HG03025 (cell line): ENCODE data around the gene ACTR1A.
"Not testable (repeated sequence)": the region's sequence is repeated elsewhere in the genome, so short reads cannot be mapped to it uniquely, and the experiment has no call there.

Source experiments
- ATAC-seq: cut with Tn5 transposase; IDR thresholded peaks from one replicate; pipeline ENCODE4 v1.9.1; 2021; ENCODE audit warnings: mild to moderate bottlenecking, moderate library complexity; ENCODE audit not compliant: unreplicated experiment, low FRiP score

Gene ACTR1A

DNA sequence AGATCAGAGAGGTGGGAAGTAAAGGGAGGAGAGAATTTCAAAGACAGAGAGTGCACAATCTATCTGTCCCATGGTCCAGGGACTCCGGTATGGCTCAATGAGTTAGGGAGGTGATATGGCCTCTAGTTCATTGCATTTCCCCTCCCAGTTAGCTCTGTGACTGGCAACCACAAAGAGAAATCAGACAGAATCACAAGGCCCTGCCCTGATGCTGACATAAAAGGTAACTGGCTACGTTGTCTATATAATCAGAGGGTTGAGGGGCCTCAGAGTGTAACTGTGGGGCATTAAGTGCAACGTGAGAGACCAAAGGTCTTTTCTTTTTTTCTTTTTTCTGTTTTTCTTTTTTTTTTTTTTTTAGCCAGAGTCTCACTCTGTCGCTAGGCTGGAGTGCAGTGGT is 43.9 kb downstream of the ACTR1A start:
- ATAC-seq, result no peak

GRCh38 chr10:102457591-102458150 is 44.8 kb downstream of the ACTR1A start:
- no peak for ATAC-seq

DNA sequence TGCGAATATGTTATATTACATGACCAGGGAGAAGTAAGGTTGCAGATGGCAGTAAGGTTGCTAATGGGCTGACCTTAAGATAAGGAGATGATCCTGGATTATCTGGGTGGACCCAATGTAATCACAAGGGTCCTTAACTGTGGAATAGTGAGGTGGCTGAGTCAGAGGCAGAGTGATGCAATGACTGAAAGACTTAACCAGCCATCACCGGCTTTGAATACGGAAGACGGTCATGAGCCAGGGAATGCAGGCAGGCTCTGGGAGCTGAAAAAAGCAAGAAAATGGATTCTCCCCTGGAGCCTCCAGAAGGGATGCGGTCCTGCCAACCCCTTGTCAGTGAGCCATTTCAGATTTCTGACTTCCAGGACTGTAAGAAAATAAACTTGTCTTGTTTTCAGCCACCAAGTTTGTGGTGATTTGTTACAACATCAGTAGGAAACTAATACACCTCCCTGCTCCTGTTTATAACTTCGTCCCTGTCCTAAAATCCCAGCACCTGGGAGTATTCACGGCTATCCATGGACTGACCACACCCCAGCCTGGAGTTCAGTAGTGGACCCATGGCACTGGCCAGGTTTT is 46.5 kb downstream of the ACTR1A start:
- ATAC-seq, result no peak

DNA sequence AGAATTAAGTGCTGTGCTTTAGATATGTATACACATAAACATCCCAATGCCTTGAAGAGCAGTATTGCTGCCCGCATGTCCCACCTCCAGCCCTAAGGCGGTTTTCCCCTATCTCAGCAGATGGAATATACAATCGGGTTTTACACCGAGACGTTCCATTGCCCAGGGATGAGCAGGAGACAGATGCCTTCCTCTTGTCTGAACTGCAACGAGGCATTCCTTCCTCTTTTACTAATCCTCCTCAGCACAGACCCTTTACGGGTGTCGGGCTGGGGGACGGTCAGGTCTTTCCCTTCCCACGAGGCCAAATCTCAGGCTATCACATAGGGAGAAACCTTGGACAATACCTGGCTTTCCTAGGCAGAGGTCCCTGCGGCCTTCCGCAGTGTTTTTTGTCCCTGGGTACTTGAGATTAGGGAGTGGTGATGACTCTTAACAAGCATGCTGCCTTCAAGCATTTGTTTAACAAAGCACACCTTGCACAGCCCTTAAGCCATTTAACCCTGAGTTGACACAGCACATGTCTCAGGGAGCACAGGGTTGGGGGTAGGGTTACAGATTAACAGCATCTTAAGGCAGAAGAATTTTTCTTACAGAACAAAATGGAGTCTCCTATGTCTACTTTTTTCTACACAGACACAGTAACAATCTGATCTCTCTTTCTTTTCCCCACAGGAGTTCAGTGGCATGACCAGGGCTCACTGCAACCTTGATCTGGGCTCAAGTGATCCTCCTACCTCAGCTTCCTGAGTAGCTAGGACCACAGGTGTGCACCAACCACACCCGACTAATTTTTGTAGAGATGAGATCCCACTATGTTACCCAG is 47.6 kb downstream of the ACTR1A start:
- ATAC-seq, result not testable (repeated sequence)

- no peak for ATAC-seq
Observed at GRCh38 chr10:102453502-102453901, 49.0 kb downstream of the ACTR1A start.

DNA sequence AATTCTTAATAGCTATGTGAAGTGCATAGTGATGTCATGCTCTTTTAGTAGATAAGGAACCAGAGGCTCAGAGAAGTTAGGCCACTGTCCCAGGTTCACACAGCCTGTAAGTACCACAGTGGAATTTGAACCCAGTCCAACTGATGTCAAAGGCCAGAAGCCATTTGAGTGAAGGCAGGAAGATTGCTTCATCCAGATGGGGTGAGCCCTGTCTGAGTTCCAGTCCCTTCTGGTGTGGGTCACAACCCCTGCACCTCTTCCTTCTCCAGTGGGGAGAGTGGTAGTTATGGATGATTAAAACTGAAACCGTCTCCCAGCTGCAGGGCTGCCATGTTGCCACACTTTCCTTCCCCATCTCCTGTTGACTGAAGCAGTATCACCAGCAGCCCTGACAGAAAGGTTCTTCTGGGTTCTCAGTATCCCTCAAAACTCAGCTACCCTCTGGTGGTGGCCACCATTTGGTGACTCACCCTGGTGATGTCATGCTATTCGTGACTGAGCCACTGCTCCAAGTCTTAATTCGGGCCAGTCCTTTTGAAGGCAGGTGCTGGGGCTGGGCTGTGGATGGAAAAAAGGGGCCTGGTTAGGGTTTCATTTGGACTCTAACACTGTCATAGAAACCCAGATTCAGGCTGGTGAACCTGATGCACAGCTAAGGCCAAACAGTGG is 49.7 kb downstream of the ACTR1A start:
- no peak for ATAC-seq

- peak; percentile 7 for ATAC-seq
Observed at GRCh38 chr10:102451105-102451969, 51.2 kb downstream of the ACTR1A start, which contains the start of gene C10orf95. Gene C10orf95 (minus strand): TSS chr10:102451543. CDS start chr10:102451093, 450 bp downstream.

- peak; percentile 62 for ATAC-seq
Observed at GRCh38 chr10:102450374-102451104, 52.0 kb downstream of the ACTR1A start.

DNA sequence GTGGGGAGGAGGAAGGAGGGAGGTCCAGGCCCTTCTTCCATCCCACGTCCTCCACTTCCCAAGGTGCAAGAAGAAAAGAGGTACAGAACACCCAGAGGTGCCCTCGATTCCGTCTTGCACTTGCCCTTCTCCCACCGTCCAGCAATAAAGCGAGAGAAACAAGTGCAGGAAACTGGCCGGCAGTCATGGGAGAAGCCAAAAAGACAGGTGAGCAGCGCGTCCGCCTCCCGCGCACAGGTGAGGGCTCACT is 52.5 kb downstream of the ACTR1A start:
- no peak for ATAC-seq

GRCh38 chr10:102449321-102450123 is 53.0 kb downstream of the ACTR1A start:
- ATAC-seq, result peak; percentile 41

DNA sequence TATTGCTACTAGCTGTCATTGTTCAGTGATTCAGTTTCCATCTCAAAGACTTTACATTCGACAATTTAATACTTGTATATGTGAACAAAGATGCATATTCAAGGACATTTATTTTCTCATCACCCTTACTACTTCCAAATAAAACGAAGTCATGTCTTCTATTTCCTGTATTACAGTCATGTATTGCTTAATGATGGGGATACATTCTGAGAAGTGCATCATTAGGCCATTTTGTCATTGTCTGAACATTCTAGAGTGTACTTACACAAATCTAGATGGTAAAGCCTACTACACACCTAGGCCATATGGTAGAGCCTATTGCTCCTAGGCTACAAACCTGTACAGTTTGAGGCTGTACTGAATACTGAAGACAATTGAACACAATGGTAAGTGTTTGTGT is 57.7 kb downstream of the ACTR1A start:
- ATAC-seq, result no peak

- no peak for ATAC-seq
Observed at GRCh38 chr10:102438374-102438773, 64.1 kb downstream of the ACTR1A start.

DNA sequence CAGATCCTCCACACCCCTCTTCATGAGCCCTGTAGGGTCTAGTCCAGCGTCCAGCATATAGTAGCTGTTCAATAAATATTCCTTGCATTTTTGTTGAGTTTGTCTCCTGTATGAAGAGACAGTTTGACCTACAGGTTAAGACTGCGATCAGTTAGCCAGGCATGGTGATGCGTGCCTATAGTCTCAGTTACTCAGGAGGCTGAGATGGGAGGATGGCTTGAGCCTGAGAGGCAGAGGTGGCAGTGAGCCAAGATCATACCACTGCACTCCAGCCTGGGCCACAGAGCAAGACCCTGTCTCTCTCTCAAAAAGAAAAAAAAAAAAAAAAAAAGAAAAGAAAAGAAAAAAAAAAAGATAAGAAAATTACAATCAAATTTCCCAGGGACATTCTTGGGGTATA is 65.0 kb downstream of the ACTR1A start:
- no peak for ATAC-seq

DNA sequence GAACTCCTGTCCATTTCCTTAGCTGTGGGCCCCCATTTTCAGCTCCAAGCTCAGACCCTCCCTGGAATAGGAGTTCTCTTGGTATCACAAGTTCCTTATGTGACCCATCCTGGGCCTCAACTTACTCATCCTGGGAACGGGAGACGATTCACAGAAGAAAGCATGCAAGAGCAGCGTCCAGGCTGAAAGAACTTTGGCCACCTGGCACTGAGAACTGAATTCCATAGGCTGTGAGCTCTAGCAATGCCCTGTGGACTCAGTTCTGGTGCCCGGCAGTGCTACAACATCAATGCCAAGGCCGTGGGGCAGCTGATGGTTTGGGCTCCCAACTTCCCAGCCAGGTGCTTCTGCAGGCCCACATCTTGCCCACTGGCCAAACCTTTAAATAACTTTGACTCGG is 66.2 kb downstream of the ACTR1A start:
- ATAC-seq, result no peak

DNA sequence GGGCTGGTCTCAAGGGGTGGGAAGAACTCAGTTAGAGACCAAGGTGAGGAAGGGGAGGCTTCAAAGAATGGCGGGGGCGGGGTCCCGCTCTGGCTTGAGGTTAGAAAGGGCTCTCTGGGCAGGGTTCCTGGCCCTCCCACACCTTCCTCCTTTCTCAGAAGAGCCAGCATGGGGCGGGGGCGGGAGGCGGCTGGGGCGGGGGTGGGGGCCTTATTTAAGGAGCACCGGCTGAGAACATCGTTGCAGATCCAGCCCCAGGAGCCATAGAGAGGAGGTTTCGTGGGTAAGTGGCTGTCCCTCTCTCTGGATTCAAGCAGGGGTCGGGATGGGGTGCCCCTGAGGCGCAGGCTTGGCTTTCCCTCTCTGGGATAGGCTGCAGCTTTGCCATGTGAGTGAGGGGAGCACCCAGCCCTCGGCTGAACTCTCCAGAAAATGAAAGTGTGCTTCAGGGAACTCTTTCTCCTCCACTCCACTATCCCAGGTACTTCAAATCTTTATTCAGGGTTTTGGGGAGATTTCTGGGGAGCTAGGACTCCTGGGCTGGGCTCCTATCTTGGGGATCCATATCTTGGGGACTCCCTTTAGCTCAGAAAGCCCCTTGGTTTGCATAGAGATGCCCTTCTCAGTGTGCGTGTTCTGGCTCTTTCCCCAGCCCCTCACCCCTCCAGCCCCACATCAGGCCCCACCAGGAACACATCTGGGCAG is 66.8 kb downstream of the ACTR1A start:
- ATAC-seq, result no peak

DNA sequence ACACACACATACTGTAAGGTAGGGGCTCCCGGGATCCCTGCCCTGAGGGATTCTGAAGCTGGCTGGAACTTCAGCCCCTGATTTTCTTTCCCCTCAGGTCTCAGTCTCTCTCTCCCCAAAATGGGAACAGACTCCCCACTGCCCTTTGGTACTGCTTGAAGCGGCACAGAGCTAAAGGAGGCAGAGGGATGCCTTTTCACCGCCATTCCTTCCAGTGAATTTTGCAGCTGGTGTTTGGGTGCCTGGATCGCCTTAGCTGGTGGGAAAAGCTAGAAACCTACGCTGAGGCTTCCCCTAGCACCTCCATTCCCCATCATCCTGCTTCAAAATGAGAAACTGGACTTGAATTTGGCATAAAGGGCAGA is 67.4 kb downstream of the ACTR1A start:
- no peak for ATAC-seq

- no peak for ATAC-seq
Observed at GRCh38 chr10:102434394-102435132, 67.9 kb downstream of the ACTR1A start.

GRCh38 chr10:102433619-102434046 is 68.9 kb downstream of the ACTR1A start:
- ATAC-seq, result no peak
